ENCODE measurements around the gene MAX. TPM values are rescaled to one million over a fixed set of nuclear protein-coding genes. Genes with fewer than 3 reads are reported as not detected.
A peak's percentile ranks its signal among the peaks of the same experiment; 100 is the strongest.

Gene MAX
- total and polyA plus RNA-seq, 9 of the 15 experiments (the other 6 are each of a cell fraction or from before 2014, with no cell fraction given): 15.4 to 96.5 (median 51.6) TPM

DNA sequence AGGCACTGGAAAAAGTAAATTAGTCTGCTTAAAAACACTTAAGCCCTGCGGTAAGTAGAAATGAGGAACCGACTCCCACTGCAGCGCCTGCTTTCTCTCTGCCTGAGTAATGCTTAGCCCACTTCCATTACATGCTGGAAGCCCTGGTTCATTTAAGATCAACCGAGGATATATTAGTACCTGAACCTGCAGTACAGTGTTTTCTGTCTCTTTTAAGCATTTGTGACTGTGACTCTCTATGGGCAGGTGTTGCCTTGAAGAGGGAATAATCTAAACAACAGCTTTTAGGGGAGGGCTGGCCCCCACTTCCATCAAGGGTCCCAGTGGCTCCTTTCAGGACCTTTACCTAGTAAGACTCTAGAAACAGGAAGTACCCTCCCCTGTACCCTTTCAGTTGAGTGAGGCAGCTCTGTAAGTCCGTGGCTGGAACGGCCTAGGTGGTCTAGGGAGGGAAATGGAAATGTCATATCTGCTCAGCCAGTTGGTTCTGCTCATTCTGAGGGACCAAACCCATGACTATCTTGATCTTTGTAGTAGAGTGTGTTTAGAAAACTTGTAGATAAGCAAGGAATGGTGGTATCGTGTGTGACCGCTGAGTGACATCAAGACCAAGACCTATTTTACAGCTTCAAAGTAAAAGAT is 59.5 kb downstream of the MAX start (continued):
- TF ChIP-seq, protein P1, sequence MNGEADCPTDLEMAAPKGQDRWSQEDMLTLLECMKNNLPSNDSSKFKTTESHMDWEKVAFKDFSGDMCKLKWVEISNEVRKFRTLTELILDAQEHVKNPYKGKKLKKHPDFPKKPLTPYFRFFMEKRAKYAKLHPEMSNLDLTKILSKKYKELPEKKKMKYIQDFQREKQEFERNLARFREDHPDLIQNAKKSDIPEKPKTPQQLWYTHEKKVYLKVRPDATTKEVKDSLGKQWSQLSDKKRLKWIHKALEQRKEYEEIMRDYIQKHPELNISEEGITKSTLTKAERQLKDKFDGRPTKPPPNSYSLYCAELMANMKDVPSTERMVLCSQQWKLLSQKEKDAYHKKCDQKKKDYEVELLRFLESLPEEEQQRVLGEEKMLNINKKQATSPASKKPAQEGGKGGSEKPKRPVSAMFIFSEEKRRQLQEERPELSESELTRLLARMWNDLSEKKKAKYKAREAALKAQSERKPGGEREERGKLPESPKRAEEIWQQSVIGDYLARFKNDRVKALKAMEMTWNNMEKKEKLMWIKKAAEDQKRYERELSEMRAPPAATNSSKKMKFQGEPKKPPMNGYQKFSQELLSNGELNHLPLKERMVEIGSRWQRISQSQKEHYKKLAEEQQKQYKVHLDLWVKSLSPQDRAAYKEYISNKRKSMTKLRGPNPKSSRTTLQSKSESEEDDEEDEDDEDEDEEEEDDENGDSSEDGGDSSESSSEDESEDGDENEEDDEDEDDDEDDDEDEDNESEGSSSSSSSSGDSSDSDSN (IDR thresholded peaks at IDR 0.05; ENCODE audit: borderline replicate concordance in 1 of 2, low read depth in 2 of 2, low read length in 2 of 2): no peak
- TF ChIP-seq FOXK2 (conservative IDR thresholded peaks at IDR 0.05 in 1 of 2, IDR thresholded peaks at IDR 0.05 in 1 of 2; ENCODE audit: low read depth in 2 of 2): peak in 1 of 2 experiments; percentile 61; a peak in 2 of 4 replicates
- peak; percentile 57; the same call in 1 of the 2 replicates for TF ChIP-seq GABPA (tag; conservative IDR thresholded peaks at IDR 0.05; ENCODE audit: low read depth)
- TF ChIP-seq PHB2 (IDR thresholded peaks at IDR 0.05; ENCODE audit: low read depth): peak; percentile 85
- TF ChIP-seq, protein P2, sequence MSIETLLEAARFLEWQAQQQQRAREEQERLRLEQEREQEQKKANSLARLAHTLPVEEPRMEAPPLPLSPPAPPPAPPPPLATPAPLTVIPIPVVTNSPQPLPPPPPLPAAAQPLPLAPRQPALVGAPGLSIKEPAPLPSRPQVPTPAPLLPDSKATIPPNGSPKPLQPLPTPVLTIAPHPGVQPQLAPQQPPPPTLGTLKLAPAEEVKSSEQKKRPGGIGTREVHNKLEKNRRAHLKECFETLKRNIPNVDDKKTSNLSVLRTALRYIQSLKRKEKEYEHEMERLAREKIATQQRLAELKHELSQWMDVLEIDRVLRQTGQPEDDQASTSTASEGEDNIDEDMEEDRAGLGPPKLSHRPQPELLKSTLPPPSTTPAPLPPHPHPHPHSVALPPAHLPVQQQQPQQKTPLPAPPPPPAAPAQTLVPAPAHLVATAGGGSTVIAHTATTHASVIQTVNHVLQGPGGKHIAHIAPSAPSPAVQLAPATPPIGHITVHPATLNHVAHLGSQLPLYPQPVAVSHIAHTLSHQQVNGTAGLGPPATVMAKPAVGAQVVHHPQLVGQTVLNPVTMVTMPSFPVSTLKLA (conservative IDR thresholded peaks at IDR 0.05): peak in 1 of 2 experiments; percentile 10; a peak in 1 of 4 replicates
- no peak for TF ChIP-seq MCM5 (IDR thresholded peaks at IDR 0.05; ENCODE audit: low read depth)
- TF ChIP-seq ZNF263 (CRISPR knock-in tag; IDR thresholded peaks at IDR 0.05; ENCODE audit: borderline replicate concordance): no peak
- TF ChIP-seq, protein P3, sequence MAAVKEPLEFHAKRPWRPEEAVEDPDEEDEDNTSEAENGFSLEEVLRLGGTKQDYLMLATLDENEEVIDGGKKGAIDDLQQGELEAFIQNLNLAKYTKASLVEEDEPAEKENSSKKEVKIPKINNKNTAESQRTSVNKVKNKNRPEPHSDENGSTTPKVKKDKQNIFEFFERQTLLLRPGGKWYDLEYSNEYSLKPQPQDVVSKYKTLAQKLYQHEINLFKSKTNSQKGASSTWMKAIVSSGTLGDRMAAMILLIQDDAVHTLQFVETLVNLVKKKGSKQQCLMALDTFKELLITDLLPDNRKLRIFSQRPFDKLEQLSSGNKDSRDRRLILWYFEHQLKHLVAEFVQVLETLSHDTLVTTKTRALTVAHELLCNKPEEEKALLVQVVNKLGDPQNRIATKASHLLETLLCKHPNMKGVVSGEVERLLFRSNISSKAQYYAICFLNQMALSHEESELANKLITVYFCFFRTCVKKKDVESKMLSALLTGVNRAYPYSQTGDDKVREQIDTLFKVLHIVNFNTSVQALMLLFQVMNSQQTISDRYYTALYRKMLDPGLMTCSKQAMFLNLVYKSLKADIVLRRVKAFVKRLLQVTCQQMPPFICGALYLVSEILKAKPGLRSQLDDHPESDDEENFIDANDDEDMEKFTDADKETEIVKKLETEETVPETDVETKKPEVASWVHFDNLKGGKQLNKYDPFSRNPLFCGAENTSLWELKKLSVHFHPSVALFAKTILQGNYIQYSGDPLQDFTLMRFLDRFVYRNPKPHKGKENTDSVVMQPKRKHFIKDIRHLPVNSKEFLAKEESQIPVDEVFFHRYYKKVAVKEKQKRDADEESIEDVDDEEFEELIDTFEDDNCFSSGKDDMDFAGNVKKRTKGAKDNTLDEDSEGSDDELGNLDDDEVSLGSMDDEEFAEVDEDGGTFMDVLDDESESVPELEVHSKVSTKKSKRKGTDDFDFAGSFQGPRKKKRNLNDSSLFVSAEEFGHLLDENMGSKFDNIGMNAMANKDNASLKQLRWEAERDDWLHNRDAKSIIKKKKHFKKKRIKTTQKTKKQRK (IDR thresholded peaks at IDR 0.05; ENCODE audit: borderline replicate concordance, low read depth, low read length): no peak
- TF ChIP-seq, protein P4, sequence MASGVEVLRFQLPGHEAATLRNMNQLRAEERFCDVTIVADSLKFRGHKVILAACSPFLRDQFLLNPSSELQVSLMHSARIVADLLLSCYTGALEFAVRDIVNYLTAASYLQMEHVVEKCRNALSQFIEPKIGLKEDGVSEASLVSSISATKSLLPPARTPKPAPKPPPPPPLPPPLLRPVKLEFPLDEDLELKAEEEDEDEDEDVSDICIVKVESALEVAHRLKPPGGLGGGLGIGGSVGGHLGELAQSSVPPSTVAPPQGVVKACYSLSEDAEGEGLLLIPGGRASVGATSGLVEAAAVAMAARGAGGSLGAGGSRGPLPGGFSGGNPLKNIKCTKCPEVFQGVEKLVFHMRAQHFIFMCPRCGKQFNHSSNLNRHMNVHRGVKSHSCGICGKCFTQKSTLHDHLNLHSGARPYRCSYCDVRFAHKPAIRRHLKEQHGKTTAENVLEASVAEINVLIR (CRISPR knock-in tag; IDR thresholded peaks at IDR 0.05): no peak
- 0 out of 2 replicates have a peak, but pooled peaks have one; percentile 49 for TF ChIP-seq GABPB1 (CRISPR knock-in tag; IDR thresholded peaks at IDR 0.05)
- peak in 1 of 2 experiments; percentile 81; a peak in 3 of 4 replicates for TF ChIP-seq TBL1XR1 (IDR thresholded peaks at IDR 0.05; ENCODE audit: low read length in 2 of 2)
- peak; percentile 61 for TF ChIP-seq MBD2 (IDR thresholded peaks at IDR 0.05; ENCODE audit: borderline replicate concordance, low read depth)
- TF ChIP-seq EZH2 (IDR thresholded peaks at IDR 0.05; ENCODE audit: borderline replicate concordance, low read depth, low read length): no peak
- no peak for TF ChIP-seq NR4A1 (CRISPR knock-in tag; IDR thresholded peaks at IDR 0.05)
- 0 out of 2 replicates have a peak, but pooled peaks have one; percentile 19 for TF ChIP-seq NR4A1 (tag; IDR thresholded peaks at IDR 0.05)
- TF ChIP-seq HEY1 (CRISPR knock-in tag; IDR thresholded peaks at IDR 0.05; ENCODE audit: borderline replicate concordance): no peak
- TF ChIP-seq HDGF (IDR thresholded peaks at IDR 0.05): no peak
- TF ChIP-seq L3MBTL2 (IDR thresholded peaks at IDR 0.05): peak; percentile 19; the same call in 1 of the 2 replicates
- no peak; the same call in 1 of the 2 replicates for TF ChIP-seq MTA1 (IDR thresholded peaks at IDR 0.05; ENCODE audit: borderline replicate concordance)
- TF ChIP-seq TCF3 (CRISPR knock-in tag; IDR thresholded peaks at IDR 0.05): peak; percentile 95

Data from K562 (cell line).